WI38 (cell line): ENCODE data around the gene DPF3.

ENCODE experiments used
- H3K4me3 ChIP-seq: 2 replicates; pipeline ENCODE4 v1.5.1; 2011; ENCODE audit warnings: low read depth, mild to moderate bottlenecking, control low read depth, low read length
- TF ChIP-seq, protein P1 (sequence below): IDR thresholded peaks from 2 replicates; pipeline ENCODE4 v1.5.1; 2012; ENCODE audit warnings: low read depth, mild to moderate bottlenecking, control low read depth, low read length

The DPF3 gene

DNA sequence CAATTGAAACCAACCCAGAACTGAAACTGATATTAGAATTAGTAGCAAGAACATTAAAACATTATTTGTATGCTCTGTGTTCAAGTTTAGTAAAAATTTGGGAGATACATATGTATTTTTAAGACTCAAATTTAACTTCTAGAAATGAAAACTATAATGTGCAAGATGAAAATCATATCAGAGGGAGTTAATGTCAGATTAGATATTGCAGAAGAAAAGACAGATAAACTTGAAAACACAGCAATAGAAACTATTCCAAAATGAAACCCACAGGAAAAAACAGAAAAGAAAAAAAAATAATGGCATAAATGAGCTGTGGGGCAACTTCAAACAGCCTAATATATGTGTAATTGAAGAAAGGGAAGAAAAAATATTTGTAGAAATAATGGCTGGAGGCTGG, 134.9 kb downstream of the DPF3 start:
- TF ChIP-seq, protein P1, sequence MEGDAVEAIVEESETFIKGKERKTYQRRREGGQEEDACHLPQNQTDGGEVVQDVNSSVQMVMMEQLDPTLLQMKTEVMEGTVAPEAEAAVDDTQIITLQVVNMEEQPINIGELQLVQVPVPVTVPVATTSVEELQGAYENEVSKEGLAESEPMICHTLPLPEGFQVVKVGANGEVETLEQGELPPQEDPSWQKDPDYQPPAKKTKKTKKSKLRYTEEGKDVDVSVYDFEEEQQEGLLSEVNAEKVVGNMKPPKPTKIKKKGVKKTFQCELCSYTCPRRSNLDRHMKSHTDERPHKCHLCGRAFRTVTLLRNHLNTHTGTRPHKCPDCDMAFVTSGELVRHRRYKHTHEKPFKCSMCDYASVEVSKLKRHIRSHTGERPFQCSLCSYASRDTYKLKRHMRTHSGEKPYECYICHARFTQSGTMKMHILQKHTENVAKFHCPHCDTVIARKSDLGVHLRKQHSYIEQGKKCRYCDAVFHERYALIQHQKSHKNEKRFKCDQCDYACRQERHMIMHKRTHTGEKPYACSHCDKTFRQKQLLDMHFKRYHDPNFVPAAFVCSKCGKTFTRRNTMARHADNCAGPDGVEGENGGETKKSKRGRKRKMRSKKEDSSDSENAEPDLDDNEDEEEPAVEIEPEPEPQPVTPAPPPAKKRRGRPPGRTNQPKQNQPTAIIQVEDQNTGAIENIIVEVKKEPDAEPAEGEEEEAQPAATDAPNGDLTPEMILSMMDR = no peak
- H3K4me3 ChIP-seq = no peak overlapping the region

DNA sequence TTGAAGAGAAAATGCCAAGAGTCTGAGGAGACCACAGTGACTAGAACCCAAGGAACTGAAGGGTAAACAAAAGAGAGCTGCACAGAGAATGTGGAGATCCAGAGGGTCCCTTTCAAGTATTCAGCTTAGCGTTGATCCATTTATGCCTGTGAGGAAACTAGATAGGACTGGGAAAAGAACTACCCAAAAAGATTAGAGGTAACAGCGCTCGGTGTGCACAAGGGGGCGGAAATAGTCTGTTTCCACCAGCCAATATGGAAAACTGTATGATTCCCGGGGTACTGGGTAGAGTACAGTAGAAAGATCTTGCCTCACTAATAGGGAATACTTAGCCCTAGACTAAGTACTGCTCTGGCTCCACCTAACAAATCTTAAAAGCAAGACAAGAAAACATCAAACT, 135.5 kb downstream of the DPF3 start:
- H3K4me3 ChIP-seq = no peak overlapping the region
- TF ChIP-seq, protein P1 = no peak

DNA sequence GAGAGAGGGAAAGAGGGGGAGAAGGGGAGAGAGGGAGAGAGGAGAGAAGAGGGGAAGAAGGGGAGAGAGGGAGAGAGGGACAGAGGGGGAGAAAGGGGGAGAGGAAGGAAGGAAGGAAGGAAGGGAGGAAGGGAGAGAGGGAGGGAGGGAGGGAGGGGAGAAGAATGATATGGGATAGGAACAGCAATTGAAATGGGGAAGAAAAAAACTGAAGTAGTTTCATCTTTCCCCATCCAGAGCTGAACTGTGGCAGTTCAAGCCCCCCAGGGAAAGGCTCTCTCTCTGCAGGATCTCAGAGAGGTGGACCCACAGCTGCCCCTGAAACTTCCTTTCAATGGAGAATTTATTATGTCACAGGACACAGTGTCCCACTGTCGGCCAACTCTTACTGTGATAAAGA, 136.9 kb downstream of the DPF3 start:
- TF ChIP-seq, protein P1 = no peak
- no peak overlapping the region for H3K4me3 ChIP-seq

DNA sequence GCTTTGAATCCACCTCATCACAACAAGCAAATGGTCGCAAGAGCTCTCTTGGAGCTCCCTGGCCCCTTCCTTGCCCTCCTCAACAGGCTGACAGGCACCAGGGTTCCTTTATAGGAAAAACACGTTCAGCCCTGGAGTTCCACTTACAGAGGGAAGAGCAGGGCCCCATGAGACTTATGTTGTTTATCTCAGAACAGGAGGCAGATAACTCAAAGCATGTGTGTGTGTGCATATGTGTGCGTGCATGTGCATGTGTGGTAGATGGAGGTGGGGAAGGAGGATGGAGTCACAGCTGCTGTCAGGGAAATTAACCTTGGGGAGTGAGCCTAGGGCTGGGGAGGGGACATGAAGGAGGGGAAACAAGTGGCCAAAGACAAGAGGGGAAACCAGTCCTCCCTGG, 138.1 kb downstream of the DPF3 start:
- H3K4me3 ChIP-seq = no peak overlapping the region
- TF ChIP-seq, protein P1 = no peak

DNA sequence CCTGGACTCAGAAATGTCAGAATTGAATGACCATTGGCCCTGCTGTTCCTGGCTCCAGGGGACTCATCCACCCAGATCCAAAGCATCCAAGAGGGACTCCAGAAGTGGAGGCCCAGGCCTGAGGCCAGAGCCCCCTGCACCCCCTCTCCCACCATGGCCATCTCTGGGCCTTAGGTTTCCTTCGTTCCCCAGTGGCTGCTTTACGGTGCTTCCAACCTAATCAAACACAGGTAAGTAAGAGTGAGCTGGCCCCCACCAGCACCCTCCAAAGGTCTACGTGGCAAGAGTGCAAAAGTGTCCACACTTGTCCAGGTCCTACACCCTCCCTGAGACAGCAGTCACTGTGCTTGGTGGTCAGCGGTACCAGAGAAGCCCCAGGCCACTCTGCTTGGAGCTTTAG, 139.0 kb downstream of the DPF3 start:
- no peak overlapping the region for H3K4me3 ChIP-seq
- TF ChIP-seq, protein P1 = no peak

DNA sequence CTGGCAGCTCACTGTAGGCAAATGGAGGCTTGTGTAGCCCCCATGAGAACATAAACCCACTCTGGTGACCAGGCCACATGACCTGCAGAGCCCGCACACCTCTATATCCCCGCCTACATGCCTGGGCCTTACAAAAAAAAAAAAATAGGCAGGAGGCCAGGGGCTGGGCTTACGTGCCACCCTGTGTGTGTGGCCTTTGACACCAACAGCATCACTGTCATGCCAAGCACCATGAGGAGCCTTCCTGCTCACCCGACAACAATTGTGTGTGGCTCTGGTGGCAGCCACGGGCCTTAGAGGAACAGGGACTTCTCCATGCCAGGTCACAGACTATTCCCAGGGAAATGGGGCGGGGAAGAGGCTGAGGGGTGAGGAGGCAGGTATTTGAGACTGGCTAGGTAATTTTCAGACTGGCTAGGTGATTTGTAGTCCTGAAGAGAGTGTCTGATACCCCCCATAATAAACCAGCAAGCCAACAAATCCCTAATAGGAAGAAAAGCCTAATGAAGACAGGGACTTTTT, 140.0 kb downstream of the DPF3 start:
- TF ChIP-seq, protein P1 = no peak
- no peak overlapping the region for H3K4me3 ChIP-seq

DNA sequence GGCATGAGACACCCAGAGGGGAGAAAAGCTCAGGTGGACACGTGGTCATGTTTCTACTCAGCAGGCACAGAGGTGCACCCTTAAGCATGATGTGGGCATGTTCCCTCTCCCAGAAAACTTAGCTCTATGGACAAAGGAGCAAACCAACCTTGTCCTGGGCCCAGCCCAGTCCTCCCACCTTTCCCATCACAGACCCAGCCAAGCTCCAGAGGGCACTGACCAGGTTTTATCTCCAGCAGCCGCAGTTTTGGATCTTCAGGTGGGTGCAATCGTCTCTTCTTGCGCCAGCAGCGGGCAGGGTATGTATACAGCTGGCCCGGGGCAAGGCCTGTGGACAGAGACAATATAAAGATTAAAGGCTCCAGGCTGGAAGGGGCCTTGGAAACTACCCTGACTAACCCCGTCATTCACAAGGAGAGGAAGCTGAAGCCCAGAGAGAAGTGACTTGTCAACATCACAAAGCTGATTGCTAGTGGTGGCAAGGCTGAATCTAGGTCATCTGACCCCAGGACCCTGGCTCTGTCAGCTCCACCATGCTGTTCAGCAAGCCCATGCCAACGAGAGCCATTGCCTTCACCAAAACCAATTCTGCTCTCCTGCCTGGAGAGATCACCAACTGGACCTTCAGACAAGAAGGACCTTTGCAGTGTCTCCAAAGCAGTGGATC, 140.7 kb downstream of the DPF3 start:
- TF ChIP-seq, protein P1 = no peak
- no peak overlapping the region for H3K4me3 ChIP-seq
